Right ventricle myocardium inferior (tissue), 1 donor: ENCODE measurements around the gene TUBB3. TPM values are rescaled to one million over a fixed set of nuclear protein-coding genes. Genes with fewer than 3 reads are reported as not detected.
A peak's percentile ranks its signal among the peaks of the same experiment; 100 is the strongest.
"Not testable (repeated sequence)": the region's sequence is repeated elsewhere in the genome, so short reads cannot be mapped to it uniquely, and the experiment has no call there.

Source experiments
- ATAC-seq: fragments of 200-7000 bp; cut with Tn5 transposase; one replicate; pipeline ENCODE4 v1.9.1; 2020; ENCODE audit warnings: mild to moderate bottlenecking, moderate library complexity
- DNase-seq: peaks from one replicate; pipeline ENCODE4 v3.0.0; 2021; ENCODE audit errors: missing footprints
- intact Hi-C: fragments of 100-400 bp; cut with DNase I; formaldehyde crosslinking; loops from one replicate; pipeline ENCODE4 v1.11.0; 2022
- total RNA-seq: library from RNA; stranded (reverse); fragmentation: NEBNext Ultra II Directional; extraction: Animal tissue kit (Norgen Biotek cat#: 25700); gene quantifications from one replicate; pipeline ENCODE4 v1.2.1, GENCODE V29; 2021
- donor health status: DM: no; HTN: yes; CAD: no; lungs with severe emphysema.

Gene TUBB3
- total RNA-seq, 1 donor from 2014 or later = 2.8 TPM

GRCh38 chr16:89931305-89931896 lies 8.3 kb downstream of the TUBB3 start:
- DNase-seq = no peak
- no peak for ATAC-seq
- intact Hi-C loops = no loop called here

- no peak for ATAC-seq
- peak; percentile 20 for DNase-seq
- intact Hi-C loops = no loop called here
Observed at GRCh38 chr16:89931964-89932363, 8.8 kb downstream of the TUBB3 start.

- intact Hi-C loops, ATAC-seq, DNase-seq: not testable (repeated sequence)
Observed at GRCh38 chr16:89934019-89934418, 10.9 kb downstream of the TUBB3 start.

- intact Hi-C loops = no loop called here
- DNase-seq (no peak), ATAC-seq (no peak)
Observed at GRCh38 chr16:89934611-89935553, 11.7 kb downstream of the TUBB3 start.

- intact Hi-C loops = not testable (repeated sequence)
Observed at GRCh38 chr16:89935620-89936019, 12.5 kb downstream of the TUBB3 start.

GRCh38 chr16:89936034-89936433 lies 12.9 kb downstream of the TUBB3 start:
- intact Hi-C loops = no loop called here
- DNase-seq (no peak), ATAC-seq (no peak)

More at GRCh38 chr16:89935620-89936019, 12.5 kb downstream of the TUBB3 start:
- not testable (repeated sequence) for DNase-seq, ATAC-seq

GRCh38 chr16:89936508-89936907 lies 13.4 kb downstream of the TUBB3 start:
- no peak for DNase-seq
- ATAC-seq = no peak
- intact Hi-C loops = no loop called here

GRCh38 chr16:89936981-89937380 lies 13.8 kb downstream of the TUBB3 start:
- intact Hi-C loops = no loop called here
- no peak for ATAC-seq
- no peak for DNase-seq

GRCh38 chr16:89938175-89938885 lies 15.2 kb downstream of the TUBB3 start:
- ATAC-seq (no peak), DNase-seq (peak; percentile 59)
- intact Hi-C loops = no loop called here

- no peak for DNase-seq
- intact Hi-C loops = no loop called here
- no peak for ATAC-seq
Observed at GRCh38 chr16:89944773-89945172, 21.6 kb downstream of the TUBB3 start.

GRCh38 chr16:89945654-89946053 lies 22.5 kb downstream of the TUBB3 start:
- intact Hi-C loops = no loop called here
- peak; percentile 11 for DNase-seq

GRCh38 chr16:89946515-89946914 lies 23.4 kb downstream of the TUBB3 start:
- ATAC-seq = no peak

More at GRCh38 chr16:89945654-89946053, 22.5 kb downstream of the TUBB3 start:
- ATAC-seq = no peak

GRCh38 chr16:89949121-89949742 lies 26.1 kb downstream of the TUBB3 start:
- intact Hi-C loops = no loop called here
- DNase-seq = peak; percentile 58
- no peak for ATAC-seq

More at GRCh38 chr16:89946515-89946914, 23.4 kb downstream of the TUBB3 start:
- intact Hi-C loops = no loop called here
- peak; percentile 21 for DNase-seq

GRCh38 chr16:89949756-89950155 lies 26.6 kb downstream of the TUBB3 start:
- DNase-seq = peak; percentile 63
- intact Hi-C loops = no loop called here
- no peak for ATAC-seq

GRCh38 chr16:89951509-89951908 lies 28.4 kb downstream of the TUBB3 start:
- ATAC-seq = no peak
- intact Hi-C loops = no loop called here

GRCh38 chr16:89952049-89952448 lies 28.9 kb downstream of the TUBB3 start:
- DNase-seq (no peak), ATAC-seq (no peak)
- intact Hi-C loops = no loop called here

More at GRCh38 chr16:89951509-89951908, 28.4 kb downstream of the TUBB3 start:
- DNase-seq = no peak

GRCh38 chr16:89952551-89952950 lies 29.4 kb downstream of the TUBB3 start:
- ATAC-seq = no peak
- DNase-seq = no peak
- intact Hi-C loops = no loop called here

- DNase-seq (no peak), ATAC-seq (no peak)
- intact Hi-C loops = no loop called here
Observed at GRCh38 chr16:89953671-89954406, 30.7 kb downstream of the TUBB3 start.
